Adrenal gland (tissue), 12 donors: ENCODE data around the gene DNAJC24. TPM values are rescaled to one million over a fixed set of nuclear protein-coding genes. Genes with fewer than 3 reads are reported as not detected.

Experiments used
- DNase-seq, 7 donors: peaks; one replicate each; pipeline ENCODE4 v3.0.0-alpha.2; 2019 to 2020
- H3K27ac ChIP-seq, 5 donors: fragments of 200-600 bp; sonication (generic) in 4 of 5; 1 replicate in 3 of 5; 2 replicates in 2 of 5; pipeline versions ENCODE4 v1.5.1 to v1.8.0; 2016 to 2020; ENCODE audit warnings: mild to moderate bottlenecking in 1 of 5
- H3K27me3 ChIP-seq: fragments of 200-600 bp; 2 replicates; pipeline ENCODE4 v1.8.0; 2021
- H3K36me3 ChIP-seq, 2 donors: fragments of 200-600 bp; replicated peaks in 1 of 2; 1 replicate in 1 of 2; 2 replicates in 1 of 2; pipeline versions ENCODE4 v1.5.1 to v1.8.0; 2018 to 2022
- H3K4me1 ChIP-seq, 2 donors: fragments of 200-600 bp; replicated peaks in 1 of 2; 1 replicate in 1 of 2; 2 replicates in 1 of 2; pipeline versions ENCODE4 v1.5.1 to v1.8.0; 2018 to 2021
- H3K4me3 ChIP-seq, 4 donors: fragments of 200-600 bp; sonication (generic) in 3 of 4; one replicate each; pipeline ENCODE4 v1.5.1; 2016 to 2018
- H3K9me3 ChIP-seq, 3 donors: fragments of 200-600 bp; sonication (generic) in 1 of 3; replicated peaks in 1 of 3; 1 replicate in 2 of 3; 2 replicates in 1 of 3; pipeline versions ENCODE4 v1.5.1 to v1.8.0; 2016 to 2021
- CTCF ChIP-seq, 6 experiments: fragments of 450-650 bp in 4 of 6; fragments of 200-600 bp in 2 of 6; sonication (generic) in 1 of 6; IDR thresholded peaks; 1 replicate in 5 of 6; 2 replicates in 1 of 6; pipeline versions ENCODE4 v1.5.1 to v1.8.0; 2016 to 2021; ENCODE audit warnings: antibody characterized with exemption in 6 of 6, mild to moderate bottlenecking in 2 of 6, moderate library complexity in 1 of 6
- POLR2A ChIP-seq, 2 donors: fragments of 450-650 bp; IDR thresholded peaks; one replicate each; pipeline ENCODE4 v1.6.1; 2017; ENCODE audit warnings: antibody characterized with exemption in 2 of 2, mild to moderate bottlenecking in 2 of 2, moderate library complexity in 1 of 2
- WGBS, 4 donors: extraction: QIAGEN DNeasy Blood & Tissue Kit in 2 of 4; methylation state at CpG; one replicate each; pipeline versions ENCODE4 v1.1.5 to v1.1.7; 2013 to 2017; 5-methylcytosine and 5-hydroxymethylcytosine counted together
- intact Hi-C, 2 donors: fragments of 100-400 bp; cut with DNase I; formaldehyde crosslinking; loops; one replicate each; pipeline versions ENCODE4 v1.14.1 to v1.15.0; 2022 to 2023
- polyA plus RNA-seq, 3 donors: library from polyadenylated mRNA; stranded (reverse); fragments of 200-250 nt in 2 of 3; fragments of 350-450 nt in 1 of 3; fragmentation: Illumina TruSeq in 1 of 3; extraction: RNeasy Lipid Tissue Mini Kit (QIAGEN cat#74804) in 1 of 3; gene quantifications; one replicate each; pipeline ENCODE4 v1.2.3, GENCODE V29; 2013 to 2014
- total RNA-seq, 9 donors: library from RNA; depleted of rRNA in 4 of 9; stranded (reverse); fragments of >200 nt in 4 of 9; fragments of 120-200 nt in 1 of 9; fragmentation: NEBNext Ultra II Directional in 1 of 9; extraction: Animal tissue kit (Norgen Biotek cat#: 25700) in 1 of 9; gene quantifications; one replicate each; pipeline versions ENCODE4 v1.1.0 to v1.2.4, GENCODE V29; 2013 to 2023
- donor health status: healthy with polysubstance abuse.
- donor health status: Bipolar disorder and iron deficiency.
- donor health status: DM: yes; HTN: yes; CAD: no.
- donor health status: DM: no; HTN: no; CAD: no.
- donor health status: DM: no; HTN: no; CAD: no.
- donor health status: DM: yes; HTN: yes; CAD: no.

Gene DNAJC24
- total and polyA plus RNA-seq, 12 donors = 1.9 to 21.5 (median 13.5) TPM

DNA sequence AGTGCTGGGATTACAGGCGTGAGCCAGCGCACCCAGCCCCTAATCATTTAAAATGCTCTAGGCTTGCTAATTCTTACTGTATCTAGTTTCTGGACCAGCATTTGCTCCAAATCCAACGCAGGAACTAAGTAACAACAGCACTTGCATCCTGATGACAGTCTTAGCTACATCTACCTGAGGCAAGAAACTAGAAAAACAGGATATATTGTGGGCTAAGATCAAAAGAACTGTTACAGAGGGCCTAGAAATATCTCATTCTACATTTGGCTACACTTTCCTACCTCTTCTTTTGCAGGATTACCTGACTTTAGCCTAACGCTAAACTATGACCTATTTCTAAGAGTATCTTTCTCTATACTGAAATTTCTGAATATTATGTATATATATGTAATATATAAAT lies 7.9 kb upstream of the DNAJC24 start:
- Histone ChIP-seq H3K36me3 (no peaks in the 10 kb centered on the region), H3K27me3 (no peaks in the 10 kb centered on the region), H3K9me3 (no peaks in the 10 kb centered on the region), H3K27ac (no peak overlapping the region), H3K4me1 (no peaks in the 10 kb centered on the region), H3K4me3 (no peak overlapping the region)
- TF ChIP-seq POLR2A (IDR thresholded peaks at IDR 0.05) = no peak
- TF ChIP-seq CTCF (IDR thresholded peaks at IDR 0.05) = no peak
- 77 to 87% (median 83%) methylated on average over 4 of the region's 4 CpGs for WGBS, 4 donors
- DNase-seq = no peak
- intact Hi-C loops = no loop called here

DNA sequence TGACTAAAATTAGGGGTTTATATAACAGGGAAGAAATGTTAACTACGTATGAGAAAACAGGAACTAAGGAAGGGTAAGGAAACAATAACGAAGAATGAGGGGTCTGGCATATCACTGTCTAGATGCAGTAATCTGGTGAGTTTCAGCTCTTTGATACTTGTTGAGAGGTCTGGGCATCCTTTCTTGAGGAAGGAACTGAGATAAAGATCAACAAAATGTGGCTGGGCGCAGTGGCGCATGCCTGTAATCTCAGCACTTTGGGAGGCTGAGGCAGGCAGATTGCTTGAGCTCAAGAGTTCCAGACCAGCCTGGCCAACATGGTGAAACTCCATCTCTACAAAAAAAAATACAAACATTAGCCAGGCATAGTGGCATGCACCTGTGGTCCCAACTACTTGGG lies 2.9 kb upstream of the DNAJC24 start:
- Histone ChIP-seq H3K9me3 (no peaks in the 10 kb centered on the region), H3K27me3 (no peaks in the 10 kb centered on the region), H3K36me3 (no peaks in the 10 kb centered on the region), H3K4me1 (peaks cover 0 to 10% of the 10 kb centered on the region in 2 donors), H3K4me3 (no peak overlapping the region), H3K27ac (no peak overlapping the region)
- DNase-seq = no peak
- intact Hi-C loops = no loop called here
- no peak for TF ChIP-seq CTCF (IDR thresholded peaks at IDR 0.05)
- no peak for TF ChIP-seq POLR2A (IDR thresholded peaks at IDR 0.05)
- 69 to 77% (median 73%) methylated on average over 4 of the region's 4 CpGs for whole genome bisulfite sequencing, 4 donors

GRCh38 chr11:31375879-31376278 lies 6.2 kb downstream of the DNAJC24 start:
- Histone ChIP-seq H3K27ac (no peak overlapping the region), H3K4me1 (peaks cover 0 to 2% of the 10 kb centered on the region in 2 donors), H3K9me3 (peaks cover 0 to 5% (median 0%) of the 10 kb centered on the region in 3 donors), H3K4me3 (no peak overlapping the region), H3K27me3 (no peaks in the 10 kb centered on the region), H3K36me3 (no peaks in the 10 kb centered on the region)
- DNase-seq = no peak
- intact Hi-C loops = no loop called here
- 94 to 97% (median 96%) methylated on average over 4 to 5 of the region's 5 CpGs for WGBS, 4 donors
- no peak for TF ChIP-seq POLR2A (IDR thresholded peaks at IDR 0.05)
- no peak for TF ChIP-seq CTCF (IDR thresholded peaks at IDR 0.05)

GRCh38 chr11:31383116-31383515 lies 13.5 kb downstream of the DNAJC24 start:
- Histone ChIP-seq H3K4me1 (no peaks in the 10 kb centered on the region), H3K36me3 (no peaks in the 10 kb centered on the region), H3K27ac (no peak overlapping the region), H3K4me3 (no peak overlapping the region), H3K9me3 (no peaks in the 10 kb centered on the region), H3K27me3 (no peaks in the 10 kb centered on the region)
- DNase-seq = no peak
- TF ChIP-seq CTCF (IDR thresholded peaks at IDR 0.05) (no peak), POLR2A (IDR thresholded peaks at IDR 0.05) (no peak)
- intact Hi-C loops = no loop called here
- 71 to 89% (median 86%) methylated on average over 1 of the region's 1 CpG for WGBS, 4 donors
